Measurements from ENCODE around the gene ANGPTL8.

Gene ANGPTL8

DNA sequence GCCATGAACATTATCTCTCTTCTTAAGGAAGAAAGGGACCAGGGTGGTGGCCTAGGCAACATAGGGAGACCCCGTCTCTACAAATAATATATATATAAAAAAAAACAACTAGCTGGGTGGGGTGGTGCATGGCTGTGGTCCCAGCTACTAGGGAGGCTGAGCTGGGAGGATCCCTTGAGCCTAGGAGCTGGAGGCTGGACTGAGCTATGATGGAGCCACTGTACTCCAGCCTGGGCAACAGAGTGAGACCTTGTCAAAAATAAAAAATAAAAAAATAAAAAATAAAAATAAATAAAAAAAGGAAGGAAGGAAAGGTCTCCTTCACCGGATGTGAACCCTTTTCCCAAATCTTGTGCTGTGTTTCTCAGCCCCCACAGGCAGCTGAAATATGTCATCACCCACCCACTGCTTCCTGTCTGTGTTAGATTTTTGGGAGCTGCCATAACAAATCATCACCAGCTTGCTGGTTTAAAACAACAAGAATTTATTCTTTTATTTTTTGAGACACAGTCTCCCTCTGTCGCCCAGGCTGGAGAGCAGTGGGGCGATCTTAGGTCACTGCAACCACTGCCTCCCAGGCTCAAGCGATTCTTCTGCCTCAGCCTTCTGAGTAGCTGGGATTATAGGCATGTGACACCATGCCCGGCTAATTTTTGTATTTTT, 47.0 kb downstream of the ANGPTL8 start:
- in situ Hi-C loops (cut with HindIII; ENCODE audit: low sequenced_read_pairs) = no loop called here

DNA sequence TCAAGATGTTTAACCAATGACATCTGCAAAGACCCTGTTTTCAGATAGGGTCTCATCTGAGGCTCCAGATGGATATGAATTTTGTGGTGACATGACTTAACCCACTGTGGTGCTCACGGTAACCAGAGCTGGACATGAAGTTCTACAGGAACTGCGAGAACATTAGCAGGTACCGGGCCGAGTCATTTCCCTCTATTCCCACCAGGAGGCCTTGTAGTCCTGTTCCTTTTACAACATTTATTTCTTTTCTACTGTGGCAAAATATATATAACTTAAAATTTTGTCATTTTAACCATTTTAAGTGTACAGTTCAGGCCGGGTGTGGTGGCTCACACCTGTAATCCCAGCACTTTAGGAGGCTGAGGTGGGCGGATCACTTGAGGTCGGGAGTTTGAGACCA, 48.9 kb downstream of the ANGPTL8 start:
- in situ Hi-C loops (cut with HindIII; ENCODE audit: low sequenced_read_pairs) = no loop called here

DNA sequence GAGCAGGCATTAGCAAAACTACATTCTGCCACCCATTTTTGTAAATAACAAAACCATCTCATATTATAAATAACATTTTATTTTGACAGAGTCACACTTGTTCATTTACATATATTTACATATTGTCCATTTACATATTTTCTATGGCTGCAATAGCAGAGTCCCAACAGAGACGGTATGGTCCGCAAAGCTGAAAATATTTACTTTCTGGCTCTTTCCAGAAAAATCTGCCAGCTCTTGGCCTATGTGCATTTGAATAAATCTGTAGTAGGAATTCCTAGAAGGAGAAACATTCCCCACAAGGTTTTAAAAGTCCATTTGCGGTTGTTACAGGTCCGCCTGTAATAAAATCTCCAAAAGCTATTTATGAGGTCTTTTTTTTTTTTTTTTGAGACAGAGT, 50.8 kb downstream of the ANGPTL8 start:
- in situ Hi-C loops (cut with HindIII; ENCODE audit: low sequenced_read_pairs) = no loop called here

- in situ Hi-C loops (cut with HindIII; ENCODE audit: low sequenced_read_pairs) = no loop called here
These were observed 52.0 kb downstream of the ANGPTL8 start for GRCh38 chr19:11291415-11291814.

All from endothelial cell of hepatic sinusoid (primary cell).